GM18867 (cell line): Measurements from ENCODE around the gene BMP2K.

Experiments
- ATAC-seq: cut with Tn5 transposase; IDR thresholded peaks from one replicate; pipeline ENCODE4 v1.9.1; 2021; ENCODE audit warnings: mild to moderate bottlenecking, moderate library complexity; ENCODE audit not compliant: unreplicated experiment

The BMP2K gene

GRCh38 chr4:78763763-78764387 lies 12.3 kb upstream of the BMP2K start:
- ATAC-seq: no peak

- ATAC-seq: no peak
Observed at GRCh38 chr4:78764498-78764961, 11.6 kb upstream of the BMP2K start.

- no peak for ATAC-seq
Observed at GRCh38 chr4:78765432-78766006, 10.6 kb upstream of the BMP2K start.

- ATAC-seq: no peak
Observed at GRCh38 chr4:78766026-78766425, 10.1 kb upstream of the BMP2K start.

GRCh38 chr4:78766650-78767049 lies 9.5 kb upstream of the BMP2K start:
- peak; percentile 93 for ATAC-seq

- ATAC-seq: peak; percentile 68
Observed at GRCh38 chr4:78767350-78767749, 8.8 kb upstream of the BMP2K start.

- ATAC-seq: no peak
Observed at GRCh38 chr4:78768452-78769180, 7.5 kb upstream of the BMP2K start.

GRCh38 chr4:78770091-78770642 lies 6.0 kb upstream of the BMP2K start:
- ATAC-seq: no peak

GRCh38 chr4:78772526-78773091 lies 3.5 kb upstream of the BMP2K start:
- no peak for ATAC-seq

GRCh38 chr4:78774417-78774816 lies 1.7 kb upstream of the BMP2K start:
- ATAC-seq: no peak

GRCh38 chr4:78775303-78776078 lies 659 bp upstream of the BMP2K start:
- peak; percentile 68 for ATAC-seq

GRCh38 chr4:78776729-78777575 lies 802 bp downstream of the BMP2K start:
- peak; percentile 35 for ATAC-seq

GRCh38 chr4:78777576-78777940 lies 1.4 kb downstream of the BMP2K start:
- no peak for ATAC-seq

- no peak for ATAC-seq
Observed at GRCh38 chr4:78778530-78778929, 2.4 kb downstream of the BMP2K start.

GRCh38 chr4:78779280-78779679 lies 3.1 kb downstream of the BMP2K start:
- no peak for ATAC-seq

- ATAC-seq: no peak
Observed at GRCh38 chr4:78780093-78780492, 3.9 kb downstream of the BMP2K start.

GRCh38 chr4:78781139-78781538 lies 5.0 kb downstream of the BMP2K start:
- ATAC-seq: no peak

GRCh38 chr4:78781924-78782323 lies 5.8 kb downstream of the BMP2K start:
- no peak for ATAC-seq

GRCh38 chr4:78784236-78784865 lies 8.2 kb downstream of the BMP2K start:
- ATAC-seq: no peak
